WTC11 (cell line): Measurements from ENCODE around the gene ECM1. TPM values are rescaled to one million over a fixed set of nuclear protein-coding genes. Genes with fewer than 3 reads are reported as not detected.

ENCODE experiments used
- ATAC-seq: fragments of 200-7000 bp; cut with Tn5 transposase; 2 replicates; pipeline ENCODE4 v1.10.0; 2021; ENCODE audit warnings: mild to moderate bottlenecking, moderate library complexity
- CTCF ChIA-PET: fragments of 300-600 bp; sonication (Branson Sonifier 250); formaldehyde crosslinking; loops from one replicate; lab custom pipeline; 2021; ENCODE audit warnings: antibody characterized with exemption; lab: Charles Lee
- POLR2A ChIA-PET: fragments of 350-600 bp; sonication (Branson Sonifier 250); formaldehyde crosslinking; loops from one replicate; lab custom pipeline; 2021; ENCODE audit warnings: antibody characterized with exemption; lab: Charles Lee
- DNase-seq: peaks from one replicate; pipeline ENCODE4 v3.0.0; 2021; ENCODE audit warnings: low spot score
- H3K27ac Mint-ChIP-seq: 2 replicates; pipeline ENCODE4 v1.8.0; 2021; ENCODE audit warnings: mixed read lengths
- H3K27me3 Mint-ChIP-seq: 2 replicates; pipeline ENCODE4 v1.8.0; 2021; ENCODE audit warnings: low read depth, mild to moderate bottlenecking, moderate library complexity, mixed read lengths
- H3K36me3 Mint-ChIP-seq: 2 replicates; pipeline ENCODE4 v1.8.0; 2021; ENCODE audit warnings: mixed read lengths
- H3K4me1 Mint-ChIP-seq: 2 replicates; pipeline ENCODE4 v1.8.0; 2022; ENCODE audit warnings: mixed read lengths
- H3K4me3 Mint-ChIP-seq: 2 replicates; pipeline ENCODE4 v1.8.0; 2021; ENCODE audit warnings: mild to moderate bottlenecking, moderate library complexity, mixed read lengths
- H3K9me3 Mint-ChIP-seq: 2 replicates; pipeline ENCODE4 v1.8.0; 2021; ENCODE audit warnings: mixed read lengths
- AFF4 ChIP-seq: sonication (generic); formaldehyde crosslinking; IDR thresholded peaks from 2 replicates; pipeline ENCODE4 v1.8.1; 2023; ENCODE audit warnings: mild to moderate bottlenecking, missing genetic modification reagents, borderline replicate concordance
- CBFB ChIP-seq: sonication (generic); formaldehyde crosslinking; IDR thresholded peaks from 2 replicates; pipeline ENCODE4 v1.8.1; 2022; ENCODE audit warnings: mild to moderate bottlenecking, low read depth, missing genetic modification reagents
- CREB1 ChIP-seq: sonication (generic); formaldehyde crosslinking; IDR thresholded peaks from 2 replicates; pipeline ENCODE4 v1.8.0; 2023; ENCODE audit warnings: mild to moderate bottlenecking, missing genetic modification reagents
- CREM ChIP-seq: sonication (generic); formaldehyde crosslinking; IDR thresholded peaks from 2 replicates; pipeline ENCODE4 v1.8.1; 2022; ENCODE audit warnings: mild to moderate bottlenecking, missing genetic modification reagents, moderate library complexity
- NFYB ChIP-seq: sonication (generic); formaldehyde crosslinking; conservative IDR thresholded peaks from 2 replicates; pipeline ENCODE4 v1.8.0; 2022; ENCODE audit warnings: low read depth, missing genetic modification reagents
- NR1H2 ChIP-seq: sonication (generic); formaldehyde crosslinking; IDR thresholded peaks from 2 replicates; pipeline ENCODE4 v1.9.0; 2021; ENCODE audit warnings: mild to moderate bottlenecking, moderate library complexity, missing genetic modification reagents
- NR3C1 ChIP-seq: sonication (generic); formaldehyde crosslinking; conservative IDR thresholded peaks from 2 replicates; pipeline ENCODE4 v1.8.1; 2023; ENCODE audit warnings: low read depth, mild to moderate bottlenecking, missing genetic modification reagents
- PREB ChIP-seq: sonication (generic); formaldehyde crosslinking; IDR thresholded peaks from 2 replicates; pipeline ENCODE4 v1.8.1; 2022; ENCODE audit warnings: mild to moderate bottlenecking, missing genetic modification reagents, moderate library complexity, borderline replicate concordance
- PRRX2 ChIP-seq: fragments of 250-450 bp; sonication (Bioruptor Pico); IDR thresholded peaks from 2 replicates; pipeline ENCODE4 v1.8.0; 2021; ENCODE audit warnings: mild to moderate bottlenecking
- RELA ChIP-seq: sonication (generic); formaldehyde crosslinking; IDR thresholded peaks from 2 replicates; pipeline ENCODE4 v1.8.1; 2022; ENCODE audit warnings: missing genetic modification reagents, mild to moderate bottlenecking, borderline replicate concordance
- SMAD3 ChIP-seq: sonication (generic); formaldehyde crosslinking; IDR thresholded peaks from 2 replicates; pipeline ENCODE4 v1.8.0; 2022; ENCODE audit warnings: missing genetic modification reagents, mild to moderate bottlenecking, borderline replicate concordance
- SP1 ChIP-seq: sonication (generic); formaldehyde crosslinking; conservative IDR thresholded peaks from 2 replicates; pipeline ENCODE4 v1.8.1; 2022; ENCODE audit warnings: missing genetic modification reagents
- ZNF232 ChIP-seq: sonication (generic); formaldehyde crosslinking; IDR thresholded peaks from 2 replicates; pipeline ENCODE4 v1.8.0; 2022; ENCODE audit warnings: mild to moderate bottlenecking, missing genetic modification reagents
- ZNF512 ChIP-seq: sonication (generic); formaldehyde crosslinking; IDR thresholded peaks from 2 replicates; pipeline ENCODE4 v1.8.1; 2022; ENCODE audit warnings: missing genetic modification reagents, borderline replicate concordance
- total RNA-seq: library from RNA; stranded (reverse); gene quantifications from 3 replicates; pipeline ENCODE4 v1.2.3, GENCODE V29; 2021
- TF ChIP-seq, protein P1 (sequence below): sonication (generic); formaldehyde crosslinking; IDR thresholded peaks from 2 replicates; pipeline ENCODE4 v1.8.1; 2022; ENCODE audit warnings: mild to moderate bottlenecking, moderate library complexity, missing genetic modification reagents
- TF ChIP-seq, protein P2 (sequence below): sonication (generic); formaldehyde crosslinking; IDR thresholded peaks from 2 replicates; pipeline ENCODE4 v1.8.0; 2022; ENCODE audit warnings: missing genetic modification reagents
- TF ChIP-seq, protein P3 (sequence below): sonication (generic); formaldehyde crosslinking; conservative IDR thresholded peaks from 2 replicates; pipeline ENCODE4 v1.8.1; 2023; ENCODE audit warnings: mild to moderate bottlenecking, low read depth, missing genetic modification reagents, moderate library complexity
- TF ChIP-seq, protein P4 (sequence below): fragments of 250-450 bp; sonication (Bioruptor Pico); IDR thresholded peaks from 2 replicates; pipeline ENCODE4 v2.1.2; 2022; ENCODE audit warnings: mild to moderate bottlenecking, moderate library complexity

The ECM1 gene
- total RNA-seq, 1 experiment from 2014 or later, result 1.6 TPM

GRCh38 chr1:150515328-150516049 is 7.6 kb downstream of the ECM1 start, which contains the start of gene FALEC (continued):
- 0 out of 2 replicates have a peak, but pooled peaks have one; percentile 35 for TF ChIP-seq PRRX2 (CRISPR knock-in tag)
- no peak for TF ChIP-seq NR1H2 (CRISPR knock-in tag)
- TF ChIP-seq RELA, result peak; percentile 39; the same call in 1 of the 2 replicates
- TF ChIP-seq AFF4 (CRISPR knock-in tag), result no peak
- TF ChIP-seq SP1, result peak; percentile 40
- TF ChIP-seq, protein P1, sequence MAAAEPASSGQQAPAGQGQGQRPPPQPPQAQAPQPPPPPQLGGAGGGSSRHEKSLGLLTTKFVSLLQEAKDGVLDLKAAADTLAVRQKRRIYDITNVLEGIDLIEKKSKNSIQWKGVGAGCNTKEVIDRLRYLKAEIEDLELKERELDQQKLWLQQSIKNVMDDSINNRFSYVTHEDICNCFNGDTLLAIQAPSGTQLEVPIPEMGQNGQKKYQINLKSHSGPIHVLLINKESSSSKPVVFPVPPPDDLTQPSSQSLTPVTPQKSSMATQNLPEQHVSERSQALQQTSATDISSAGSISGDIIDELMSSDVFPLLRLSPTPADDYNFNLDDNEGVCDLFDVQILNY (CRISPR knock-in tag), result peak; percentile 52; the same call in 1 of the 2 replicates
- TF ChIP-seq, protein P2, sequence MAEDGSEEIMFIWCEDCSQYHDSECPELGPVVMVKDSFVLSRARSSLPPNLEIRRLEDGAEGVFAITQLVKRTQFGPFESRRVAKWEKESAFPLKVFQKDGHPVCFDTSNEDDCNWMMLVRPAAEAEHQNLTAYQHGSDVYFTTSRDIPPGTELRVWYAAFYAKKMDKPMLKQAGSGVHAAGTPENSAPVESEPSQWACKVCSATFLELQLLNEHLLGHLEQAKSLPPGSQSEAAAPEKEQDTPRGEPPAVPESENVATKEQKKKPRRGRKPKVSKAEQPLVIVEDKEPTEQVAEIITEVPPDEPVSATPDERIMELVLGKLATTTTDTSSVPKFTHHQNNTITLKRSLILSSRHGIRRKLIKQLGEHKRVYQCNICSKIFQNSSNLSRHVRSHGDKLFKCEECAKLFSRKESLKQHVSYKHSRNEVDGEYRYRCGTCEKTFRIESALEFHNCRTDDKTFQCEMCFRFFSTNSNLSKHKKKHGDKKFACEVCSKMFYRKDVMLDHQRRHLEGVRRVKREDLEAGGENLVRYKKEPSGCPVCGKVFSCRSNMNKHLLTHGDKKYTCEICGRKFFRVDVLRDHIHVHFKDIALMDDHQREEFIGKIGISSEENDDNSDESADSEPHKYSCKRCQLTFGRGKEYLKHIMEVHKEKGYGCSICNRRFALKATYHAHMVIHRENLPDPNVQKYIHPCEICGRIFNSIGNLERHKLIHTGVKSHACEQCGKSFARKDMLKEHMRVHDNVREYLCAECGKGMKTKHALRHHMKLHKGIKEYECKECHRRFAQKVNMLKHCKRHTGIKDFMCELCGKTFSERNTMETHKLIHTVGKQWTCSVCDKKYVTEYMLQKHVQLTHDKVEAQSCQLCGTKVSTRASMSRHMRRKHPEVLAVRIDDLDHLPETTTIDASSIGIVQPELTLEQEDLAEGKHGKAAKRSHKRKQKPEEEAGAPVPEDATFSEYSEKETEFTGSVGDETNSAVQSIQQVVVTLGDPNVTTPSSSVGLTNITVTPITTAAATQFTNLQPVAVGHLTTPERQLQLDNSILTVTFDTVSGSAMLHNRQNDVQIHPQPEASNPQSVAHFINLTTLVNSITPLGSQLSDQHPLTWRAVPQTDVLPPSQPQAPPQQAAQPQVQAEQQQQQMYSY (CRISPR knock-in tag), result peak; percentile 72
- 0 out of 2 replicates have a peak, but pooled peaks have one; percentile 40 for TF ChIP-seq CREB1 (CRISPR knock-in tag)
- peak; percentile 80 for TF ChIP-seq NFYB (CRISPR knock-in tag)
- TF ChIP-seq NR3C1 (CRISPR knock-in tag), result no peak
- no peak for TF ChIP-seq CREM (CRISPR knock-in tag)

DNA sequence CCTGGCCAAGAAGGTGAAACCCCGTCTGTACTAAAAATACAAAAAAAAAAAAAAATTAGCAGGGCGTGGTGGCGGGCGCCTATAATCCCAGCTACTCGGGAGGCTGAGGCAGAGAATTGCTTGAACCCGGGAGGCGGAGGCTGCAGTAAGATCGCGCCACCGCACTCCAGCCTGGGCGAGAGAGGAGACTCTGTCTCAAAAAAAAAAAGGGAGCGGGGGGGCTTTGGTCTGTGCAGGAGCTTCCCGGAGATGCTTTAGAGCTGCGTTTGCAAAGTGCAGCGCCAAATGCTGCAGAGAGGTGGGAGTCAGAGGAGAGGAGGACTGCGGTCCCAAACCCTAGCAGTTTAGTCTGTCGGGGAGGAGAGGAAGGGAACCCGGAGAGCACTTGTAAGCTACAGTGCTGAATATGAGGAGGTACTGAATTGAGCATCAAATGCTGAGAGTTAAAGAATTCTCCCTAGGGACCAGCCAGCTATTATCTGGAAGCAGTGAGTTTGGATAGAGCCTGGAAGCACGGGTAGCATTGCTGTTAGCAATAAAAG is 8.2 kb downstream of the ECM1 start:
- Mint-ChIP-seq H3K4me1 (peaks cover 12% of the 10 kb centered on the region), H3K27ac (peak overlapping the region; percentile 30), H3K9me3 (no peaks in the 10 kb centered on the region), H3K36me3 (peaks cover 4% of the 10 kb centered on the region; the same call in 1 of the 2 replicates), H3K27me3 (no peaks in the 10 kb centered on the region; the same call in 1 of the 2 replicates), H3K4me3 (peak overlapping the region; percentile 79)
- peak; percentile 14 for ATAC-seq
- ChIA-PET CTCF (interaction anchor here (0.6 to 9.7 kb wide), 15 partner anchors 12 to 347 kb away, joined by 3 to 139 read pairs (median 3); partner anchors contain the start of genes GOLPH3L and MCL1), POLR2A (interaction anchor here (0.6 to 1.6 kb wide), 8 partner anchors 16 to 64 kb away, joined by 3 to 6 read pairs (median 4); partner anchors contain the start of gene ADAMTSL4)
- DNase-seq, result no peak
- TF ChIP-seq CBFB (no peak), PREB (no peak), ZNF512 (no peak), SMAD3 (CRISPR knock-in tag) (no peak), ZNF232 (no peak)
- TF ChIP-seq, protein P3, sequence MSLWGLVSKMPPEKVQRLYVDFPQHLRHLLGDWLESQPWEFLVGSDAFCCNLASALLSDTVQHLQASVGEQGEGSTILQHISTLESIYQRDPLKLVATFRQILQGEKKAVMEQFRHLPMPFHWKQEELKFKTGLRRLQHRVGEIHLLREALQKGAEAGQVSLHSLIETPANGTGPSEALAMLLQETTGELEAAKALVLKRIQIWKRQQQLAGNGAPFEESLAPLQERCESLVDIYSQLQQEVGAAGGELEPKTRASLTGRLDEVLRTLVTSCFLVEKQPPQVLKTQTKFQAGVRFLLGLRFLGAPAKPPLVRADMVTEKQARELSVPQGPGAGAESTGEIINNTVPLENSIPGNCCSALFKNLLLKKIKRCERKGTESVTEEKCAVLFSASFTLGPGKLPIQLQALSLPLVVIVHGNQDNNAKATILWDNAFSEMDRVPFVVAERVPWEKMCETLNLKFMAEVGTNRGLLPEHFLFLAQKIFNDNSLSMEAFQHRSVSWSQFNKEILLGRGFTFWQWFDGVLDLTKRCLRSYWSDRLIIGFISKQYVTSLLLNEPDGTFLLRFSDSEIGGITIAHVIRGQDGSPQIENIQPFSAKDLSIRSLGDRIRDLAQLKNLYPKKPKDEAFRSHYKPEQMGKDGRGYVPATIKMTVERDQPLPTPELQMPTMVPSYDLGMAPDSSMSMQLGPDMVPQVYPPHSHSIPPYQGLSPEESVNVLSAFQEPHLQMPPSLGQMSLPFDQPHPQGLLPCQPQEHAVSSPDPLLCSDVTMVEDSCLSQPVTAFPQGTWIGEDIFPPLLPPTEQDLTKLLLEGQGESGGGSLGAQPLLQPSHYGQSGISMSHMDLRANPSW, result no peak
- TF ChIP-seq, protein P4, sequence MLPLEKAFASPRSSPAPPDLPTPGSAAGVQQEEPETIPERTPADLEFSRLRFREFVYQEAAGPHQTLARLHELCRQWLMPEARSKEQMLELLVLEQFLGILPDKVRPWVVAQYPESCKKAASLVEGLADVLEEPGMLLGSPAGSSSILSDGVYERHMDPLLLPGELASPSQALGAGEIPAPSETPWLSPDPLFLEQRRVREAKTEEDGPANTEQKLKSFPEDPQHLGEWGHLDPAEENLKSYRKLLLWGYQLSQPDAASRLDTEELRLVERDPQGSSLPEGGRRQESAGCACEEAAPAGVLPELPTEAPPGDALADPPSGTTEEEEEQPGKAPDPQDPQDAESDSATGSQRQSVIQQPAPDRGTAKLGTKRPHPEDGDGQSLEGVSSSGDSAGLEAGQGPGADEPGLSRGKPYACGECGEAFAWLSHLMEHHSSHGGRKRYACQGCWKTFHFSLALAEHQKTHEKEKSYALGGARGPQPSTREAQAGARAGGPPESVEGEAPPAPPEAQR, result no peak
